ENCODE data around the gene KCNC1. TPM values are rescaled to one million over a fixed set of nuclear protein-coding genes. Genes with fewer than 3 reads are reported as not detected.

Gene KCNC1
- total RNA-seq, 2 experiments from 2014 or later: not detected

- Mint-ChIP-seq H3K36me3 (no peaks in the 10 kb centered on the region), H3K27me3 (peaks cover 24% of the 10 kb centered on the region), H3K4me1 (ENCODE audit: low read depth) (no peaks in the 10 kb centered on the region), H3K27ac (no peak overlapping the region), H3K9me3 (peaks cover 6% of the 10 kb centered on the region), H3K4me3 (no peak overlapping the region)
- CTCF ChIA-PET: interaction anchor here (1.3 kb wide), 1 partner anchor 32 kb away, joined by 3 read pairs; no protein-coding TSS in a partner anchor
- DNase-seq: no peak
- POLR2A ChIA-PET: no interaction called here
- intact Hi-C loops (cut with micrococcal nuclease): no loop called here
Observed at GRCh38 chr11:17699147-17700114, 35.1 kb upstream of the KCNC1 start.

GRCh38 chr11:17700991-17701390 is 33.6 kb upstream of the KCNC1 start:
- intact Hi-C loops (cut with micrococcal nuclease): no loop called here
- Mint-ChIP-seq H3K4me3 (no peak overlapping the region), H3K9me3 (peaks cover 6% of the 10 kb centered on the region), H3K27ac (no peak overlapping the region), H3K36me3 (no peaks in the 10 kb centered on the region), H3K4me1 (ENCODE audit: low read depth) (no peaks in the 10 kb centered on the region), H3K27me3 (peaks cover 16% of the 10 kb centered on the region)
- CTCF ChIA-PET: no interaction called here
- no peak for DNase-seq
- POLR2A ChIA-PET: no interaction called here

- no peak overlapping the region for H3K4me3 Mint-ChIP-seq
- H3K4me1 Mint-ChIP-seq (ENCODE audit: low read depth): no peaks in the 10 kb centered on the region
- H3K27me3 Mint-ChIP-seq: peaks cover 5% of the 10 kb centered on the region
- no peaks in the 10 kb centered on the region for H3K36me3 Mint-ChIP-seq
- CTCF ChIA-PET: interaction anchor here (1.0 kb wide), 1 partner anchor 28 kb away, joined by 3 read pairs; no protein-coding TSS in a partner anchor
- no peak overlapping the region for H3K27ac Mint-ChIP-seq
- intact Hi-C loops (cut with micrococcal nuclease): no loop called here
- H3K9me3 Mint-ChIP-seq: peaks cover 6% of the 10 kb centered on the region
- POLR2A ChIA-PET: no interaction called here
- no peak for DNase-seq
Observed at GRCh38 chr11:17702876-17703275, 31.7 kb upstream of the KCNC1 start.

GRCh38 chr11:17703951-17704350 is 30.6 kb upstream of the KCNC1 start:
- CTCF ChIA-PET: no interaction called here
- intact Hi-C loops (cut with micrococcal nuclease): no loop called here
- Mint-ChIP-seq H3K36me3 (no peaks in the 10 kb centered on the region), H3K27ac (no peak overlapping the region), H3K4me3 (no peak overlapping the region), H3K4me1 (ENCODE audit: low read depth) (no peaks in the 10 kb centered on the region), H3K9me3 (peaks cover 6% of the 10 kb centered on the region), H3K27me3 (peaks cover 3% of the 10 kb centered on the region)
- no peak for DNase-seq
- POLR2A ChIA-PET: no interaction called here

- Mint-ChIP-seq H3K27me3 (peaks cover 9% of the 10 kb centered on the region), H3K4me3 (no peak overlapping the region), H3K9me3 (peaks cover 6% of the 10 kb centered on the region), H3K27ac (no peak overlapping the region), H3K4me1 (ENCODE audit: low read depth) (no peaks in the 10 kb centered on the region), H3K36me3 (no peaks in the 10 kb centered on the region)
- intact Hi-C loops (cut with micrococcal nuclease): no loop called here
- POLR2A ChIA-PET: no interaction called here
- DNase-seq: no peak
- CTCF ChIA-PET: no interaction called here
Observed at GRCh38 chr11:17707830-17708229, 26.8 kb upstream of the KCNC1 start.

GRCh38 chr11:17711836-17712235 is 22.7 kb upstream of the KCNC1 start:
- Mint-ChIP-seq H3K27me3 (peaks cover 10% of the 10 kb centered on the region), H3K27ac (no peak overlapping the region), H3K36me3 (no peaks in the 10 kb centered on the region), H3K4me1 (ENCODE audit: low read depth) (no peaks in the 10 kb centered on the region), H3K4me3 (no peak overlapping the region), H3K9me3 (no peaks in the 10 kb centered on the region)
- CTCF ChIA-PET: interaction anchor here (1.1 to 1.4 kb wide), 2 partner anchors 18 to 19 kb away, joined by 3 to 8 read pairs; no protein-coding TSS in a partner anchor
- POLR2A ChIA-PET: no interaction called here
- DNase-seq: no peak
- intact Hi-C loops (cut with micrococcal nuclease): no loop called here

- no peaks in the 10 kb centered on the region for H3K4me1 Mint-ChIP-seq (ENCODE audit: low read depth)
- H3K9me3 Mint-ChIP-seq: no peaks in the 10 kb centered on the region
- peaks cover 11% of the 10 kb centered on the region for H3K27me3 Mint-ChIP-seq
- ChIA-PET POLR2A (no interaction called here), CTCF (no interaction called here)
- H3K4me3 Mint-ChIP-seq: no peak overlapping the region
- no peak overlapping the region for H3K27ac Mint-ChIP-seq
- intact Hi-C loops (cut with micrococcal nuclease): no loop called here
- H3K36me3 Mint-ChIP-seq: no peaks in the 10 kb centered on the region
- DNase-seq: no peak
Observed at GRCh38 chr11:17713851-17714250, 20.7 kb upstream of the KCNC1 start.

- ChIA-PET CTCF (no interaction called here), POLR2A (no interaction called here)
Observed at GRCh38 chr11:17714356-17714854, 20.2 kb upstream of the KCNC1 start.

GRCh38 chr11:17714870-17715269 is 19.7 kb upstream of the KCNC1 start:
- DNase-seq: no peak

More at GRCh38 chr11:17714356-17714854, 20.2 kb upstream of the KCNC1 start:
- peaks cover 12% of the 10 kb centered on the region for H3K27me3 Mint-ChIP-seq
- intact Hi-C loops (cut with micrococcal nuclease): no loop called here
- no peak overlapping the region for H3K4me3 Mint-ChIP-seq
- H3K27ac Mint-ChIP-seq: no peak overlapping the region
- no peaks in the 10 kb centered on the region for H3K9me3 Mint-ChIP-seq
- no peaks in the 10 kb centered on the region for H3K4me1 Mint-ChIP-seq (ENCODE audit: low read depth)
- no peaks in the 10 kb centered on the region for H3K36me3 Mint-ChIP-seq
- DNase-seq: no peak

GRCh38 chr11:17716807-17717206 is 17.8 kb upstream of the KCNC1 start:
- no peak overlapping the region for H3K4me3 Mint-ChIP-seq
- H3K9me3 Mint-ChIP-seq: no peaks in the 10 kb centered on the region
- DNase-seq: no peak
- H3K4me1 Mint-ChIP-seq (ENCODE audit: low read depth): no peaks in the 10 kb centered on the region
- H3K27ac Mint-ChIP-seq: no peak overlapping the region
- H3K36me3 Mint-ChIP-seq: no peaks in the 10 kb centered on the region
- peaks cover 13% of the 10 kb centered on the region for H3K27me3 Mint-ChIP-seq
- intact Hi-C loops (cut with micrococcal nuclease): no loop called here
- ChIA-PET CTCF (interaction anchor here (0.6 to 0.8 kb wide), 2 partner anchors 14 to 52 kb away, joined by 3 read pairs; no protein-coding TSS in a partner anchor), POLR2A (no interaction called here)

More at GRCh38 chr11:17714870-17715269, 19.7 kb upstream of the KCNC1 start:
- no peaks in the 10 kb centered on the region for H3K36me3 Mint-ChIP-seq
- H3K4me1 Mint-ChIP-seq (ENCODE audit: low read depth): no peaks in the 10 kb centered on the region
- no peaks in the 10 kb centered on the region for H3K9me3 Mint-ChIP-seq
- ChIA-PET CTCF (interaction anchor here (0.8 kb wide), 1 partner anchor 16 kb away, joined by 5 read pairs; no protein-coding TSS in a partner anchor), POLR2A (no interaction called here)
- no peak overlapping the region for H3K4me3 Mint-ChIP-seq
- H3K27me3 Mint-ChIP-seq: peaks cover 12% of the 10 kb centered on the region
- intact Hi-C loops (cut with micrococcal nuclease): no loop called here
- H3K27ac Mint-ChIP-seq: no peak overlapping the region

- POLR2A ChIA-PET: no interaction called here
- intact Hi-C loops (cut with micrococcal nuclease): no loop called here
- Mint-ChIP-seq H3K27me3 (peaks cover 22% of the 10 kb centered on the region), H3K27ac (no peak overlapping the region), H3K36me3 (no peaks in the 10 kb centered on the region), H3K9me3 (no peaks in the 10 kb centered on the region), H3K4me1 (ENCODE audit: low read depth) (no peaks in the 10 kb centered on the region), H3K4me3 (no peak overlapping the region)
- no peak for DNase-seq
- CTCF ChIA-PET: interaction anchor here (0.8 to 1.6 kb wide), 2 partner anchors 13 to 119 kb away, joined by 3 to 5 read pairs; no protein-coding TSS in a partner anchor
Observed at GRCh38 chr11:17718015-17718414, 16.6 kb upstream of the KCNC1 start.

GRCh38 chr11:17718510-17718962 is 16.0 kb upstream of the KCNC1 start:
- no peaks in the 10 kb centered on the region for H3K9me3 Mint-ChIP-seq
- intact Hi-C loops (cut with micrococcal nuclease): no loop called here
- CTCF ChIA-PET: interaction anchor here (0.8 to 1.6 kb wide), 2 partner anchors 13 to 119 kb away, joined by 3 to 5 read pairs; no protein-coding TSS in a partner anchor

More at GRCh38 chr11:17718510-17718962, 16.0 kb upstream of the KCNC1 start:
- Mint-ChIP-seq H3K27ac (no peak overlapping the region), H3K27me3 (peaks cover 25% of the 10 kb centered on the region), H3K36me3 (no peaks in the 10 kb centered on the region), H3K4me3 (no peak overlapping the region), H3K4me1 (ENCODE audit: low read depth) (no peaks in the 10 kb centered on the region)
- DNase-seq: no peak
- POLR2A ChIA-PET: no interaction called here

All from activated CD4-positive, alpha-beta memory T cell treated with anti-CD3 and anti-CD28 coated beads for 36 hours (primary cell).